Right forelimb (tissue), 1 donor: Measurements from ENCODE around the gene SDHA.
"Not testable (repeated sequence)": the region's sequence is repeated elsewhere in the genome, so short reads cannot be mapped to it uniquely, and the experiment has no call there.

Source experiments
- DNase-seq: peaks from one replicate; pipeline ENCODE4 v3.0.0-alpha.2; 2018

Gene SDHA

DNA sequence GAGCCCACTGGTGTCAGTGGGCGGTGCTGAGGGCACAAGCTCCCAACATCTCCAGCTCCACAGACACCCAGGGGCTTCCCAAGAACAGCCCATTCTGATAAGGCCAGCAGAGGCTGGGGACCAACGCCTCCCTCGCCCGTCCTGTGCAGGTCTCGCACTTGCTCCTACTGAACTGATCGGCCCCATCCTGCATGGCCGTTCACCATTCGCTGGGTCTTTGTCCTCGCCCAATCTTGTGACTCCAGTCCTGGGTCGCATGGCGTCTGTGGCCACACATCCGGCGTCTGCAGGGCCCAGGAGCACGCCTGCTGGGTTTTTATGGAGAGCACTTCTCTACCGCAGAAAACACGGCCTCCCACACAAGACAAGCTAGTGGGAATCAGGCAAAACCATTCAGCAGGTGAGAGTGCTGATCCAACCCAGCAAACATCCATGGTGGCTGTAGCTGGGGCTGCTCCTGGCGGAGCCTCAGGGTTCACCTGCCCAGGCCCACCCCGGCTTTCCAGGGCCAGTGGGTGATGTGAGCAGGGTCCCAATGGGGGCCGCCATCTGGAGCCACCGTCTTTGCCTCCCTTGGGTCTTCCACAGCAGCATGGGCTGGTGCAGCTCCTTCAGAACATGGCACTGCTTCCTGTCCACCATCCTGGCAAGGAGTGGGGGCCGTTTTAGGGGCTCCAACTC is 19.5 kb upstream of the SDHA start:
- DNase-seq: peak; percentile 32

DNA sequence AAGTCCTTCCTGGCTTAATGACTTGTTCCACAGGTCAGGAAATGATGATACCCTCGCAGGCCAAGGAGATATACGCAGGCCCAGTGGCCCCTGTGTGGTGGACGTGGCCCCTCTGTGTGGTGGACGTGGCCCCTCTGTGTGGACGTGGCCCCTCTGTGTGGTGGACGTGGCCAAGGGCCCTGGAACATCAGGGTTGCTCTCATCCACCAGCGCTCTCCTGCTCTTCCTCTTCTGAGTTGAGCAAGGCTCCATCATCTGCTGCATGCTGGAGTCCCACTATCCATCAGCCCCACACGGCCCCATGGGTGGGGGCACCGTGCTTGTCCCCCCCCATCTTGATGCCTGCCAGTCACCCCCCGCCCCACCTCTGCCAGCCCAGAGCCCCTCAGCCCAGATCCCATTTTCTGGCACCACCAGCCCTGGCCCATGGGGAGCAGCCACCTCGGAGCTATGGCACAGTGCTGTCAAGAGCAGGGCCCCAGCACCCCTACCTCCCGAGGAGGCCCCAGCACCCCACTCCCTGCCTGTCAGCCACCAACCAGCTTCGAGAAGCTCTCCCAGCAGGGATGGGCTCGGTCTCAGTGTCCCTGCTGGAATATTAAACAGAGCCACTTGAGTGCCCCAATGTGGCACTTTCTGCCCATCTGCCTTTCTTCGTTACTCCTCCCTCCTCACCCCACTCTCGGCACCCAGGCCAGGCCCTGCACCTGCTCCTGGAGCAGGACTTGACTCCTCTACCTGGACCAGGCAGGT is 18.7 kb upstream of the SDHA start:
- peak; percentile 22 for DNase-seq

DNA sequence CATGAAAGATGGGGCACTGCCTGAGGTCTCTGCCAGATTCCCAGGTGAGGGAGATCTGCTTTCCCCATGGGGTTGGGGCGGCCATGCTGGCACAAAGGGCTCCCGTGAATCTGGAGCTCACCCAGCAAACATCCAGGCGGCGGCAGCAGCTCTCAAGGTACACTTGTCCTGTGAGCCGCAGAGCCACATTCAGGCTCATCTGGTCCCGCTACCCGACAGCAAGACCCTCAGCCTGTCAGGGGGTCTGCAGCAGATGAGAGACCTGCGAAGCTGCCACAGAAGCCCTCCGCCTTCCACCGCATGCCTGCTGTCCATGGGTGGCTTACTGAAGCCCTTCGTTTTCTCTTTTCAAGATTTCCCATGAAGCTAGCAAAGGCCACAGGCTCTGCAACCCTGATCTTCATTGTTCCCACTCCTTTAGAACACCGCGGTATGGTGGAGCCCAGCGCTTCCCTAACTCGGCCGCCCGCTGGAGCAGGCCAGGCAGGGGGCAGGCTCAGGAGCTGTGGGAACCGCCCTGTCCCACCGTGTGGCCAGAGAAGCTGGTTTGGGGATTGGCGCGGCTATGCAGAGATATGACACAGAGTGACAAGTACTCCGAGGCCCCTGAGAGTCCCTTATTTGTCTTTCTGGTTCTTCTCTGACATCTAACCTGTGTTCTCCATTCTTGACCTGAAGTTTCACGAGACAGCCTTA is 18.0 kb upstream of the SDHA start:
- DNase-seq: peak; percentile 34

DNA sequence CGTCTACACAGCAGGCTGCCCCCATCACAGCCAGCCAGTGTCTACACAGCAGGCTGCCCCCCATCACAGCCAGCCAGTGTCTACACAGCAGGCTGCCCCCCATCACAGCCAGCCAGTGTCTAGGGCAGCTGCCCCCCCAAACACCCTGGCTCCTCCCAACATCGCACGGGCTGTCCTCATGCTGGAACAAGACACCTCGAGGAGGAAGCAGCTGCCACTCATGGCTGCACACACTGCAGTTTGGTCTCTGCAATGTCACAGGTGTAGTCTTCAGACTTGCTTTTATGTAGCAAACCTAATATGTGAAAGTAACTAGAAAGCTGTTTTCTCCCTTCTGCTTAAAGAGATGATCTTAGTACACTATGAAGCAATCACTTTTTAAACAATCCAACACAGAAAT is 17.1 kb upstream of the SDHA start:
- no peak for DNase-seq

DNA sequence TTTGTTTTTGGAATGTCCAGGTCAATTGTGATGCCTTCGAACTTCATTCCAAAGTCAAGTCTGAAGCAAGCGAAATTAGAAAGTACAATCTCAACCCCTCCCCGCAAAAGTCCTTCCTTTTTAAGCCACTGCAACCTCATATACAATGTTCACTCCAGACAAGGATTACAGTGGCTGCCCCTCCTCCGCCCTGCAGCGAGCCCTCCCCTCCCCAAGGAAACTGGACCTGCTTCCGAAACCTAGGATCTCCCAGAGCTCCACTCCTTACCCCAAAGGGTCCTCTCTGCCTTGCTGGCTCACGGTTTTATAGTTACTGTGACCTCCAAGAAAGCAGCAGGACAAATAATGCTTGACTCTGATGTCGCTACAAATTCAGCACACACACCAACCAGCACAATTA is 16.4 kb upstream of the SDHA start:
- DNase-seq: no peak

DNA sequence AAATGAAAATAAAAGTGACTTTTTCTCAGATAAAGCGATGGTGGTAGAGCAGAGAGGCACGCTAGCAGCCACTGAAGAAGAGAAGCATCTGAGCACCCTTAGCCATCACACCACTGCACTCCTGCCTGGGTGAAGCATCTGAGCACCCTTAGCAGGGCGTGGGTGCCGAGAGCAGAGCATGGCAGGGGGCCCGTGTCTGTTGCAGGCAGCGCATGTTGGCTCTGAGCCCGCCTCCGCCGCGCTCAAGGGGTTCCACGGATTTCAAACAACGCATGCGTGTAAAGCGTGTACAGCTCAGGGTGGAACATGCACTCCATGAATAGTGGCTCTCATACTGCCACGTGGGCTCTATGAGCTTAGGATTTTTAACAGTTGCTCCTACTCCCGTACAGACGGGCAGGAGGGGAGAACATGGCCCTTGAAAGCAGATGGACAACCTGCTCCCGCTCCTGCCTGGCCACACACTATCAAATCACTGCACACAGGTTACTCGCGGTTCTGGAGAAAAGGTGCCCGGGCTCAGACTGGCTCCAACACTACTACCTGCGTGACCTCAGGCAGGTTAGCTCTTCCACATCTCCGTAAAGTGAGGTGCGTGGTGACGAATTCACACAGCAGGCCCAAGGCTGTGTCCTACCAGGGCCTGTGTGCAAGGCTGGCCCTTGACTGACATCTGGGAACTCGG is 14.7 kb upstream of the SDHA start:
- no peak for DNase-seq

DNA sequence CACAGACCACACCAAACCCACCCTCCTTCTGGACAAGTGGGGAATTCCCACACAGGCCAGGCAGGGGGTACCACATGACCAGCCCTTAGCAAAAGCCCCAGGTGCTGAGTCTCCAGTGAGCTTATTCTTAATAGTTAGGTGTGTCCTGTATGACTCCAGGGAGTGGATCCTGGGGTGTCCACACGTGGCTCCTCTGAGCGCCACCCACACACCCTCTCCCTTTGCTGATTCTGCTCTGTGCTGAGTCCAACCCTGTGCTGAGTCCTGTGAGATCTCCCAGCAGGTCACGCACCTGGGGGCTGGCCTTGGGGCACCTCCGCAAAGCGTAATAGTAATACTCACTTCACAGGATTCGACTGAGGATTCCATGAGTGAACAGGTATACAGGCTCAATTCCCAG is 14.1 kb upstream of the SDHA start:
- no peak for DNase-seq

DNA sequence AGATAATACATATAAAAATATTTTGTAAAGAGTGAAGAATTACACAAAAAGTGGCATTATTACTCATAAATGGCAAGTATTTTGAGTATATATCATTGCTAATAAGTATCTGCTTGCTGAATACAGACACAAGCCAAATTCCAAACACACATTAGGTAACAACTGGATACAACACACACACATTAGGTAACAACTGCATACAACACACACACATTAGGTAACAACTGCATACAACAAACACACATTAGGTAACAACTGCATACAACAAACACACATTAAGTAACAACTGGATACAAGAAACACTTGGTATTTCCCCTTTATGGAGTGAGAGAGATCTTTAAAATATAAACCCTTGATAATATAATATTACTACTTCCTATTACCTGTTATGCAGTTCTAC is 13.7 kb upstream of the SDHA start:
- DNase-seq: no peak

DNA sequence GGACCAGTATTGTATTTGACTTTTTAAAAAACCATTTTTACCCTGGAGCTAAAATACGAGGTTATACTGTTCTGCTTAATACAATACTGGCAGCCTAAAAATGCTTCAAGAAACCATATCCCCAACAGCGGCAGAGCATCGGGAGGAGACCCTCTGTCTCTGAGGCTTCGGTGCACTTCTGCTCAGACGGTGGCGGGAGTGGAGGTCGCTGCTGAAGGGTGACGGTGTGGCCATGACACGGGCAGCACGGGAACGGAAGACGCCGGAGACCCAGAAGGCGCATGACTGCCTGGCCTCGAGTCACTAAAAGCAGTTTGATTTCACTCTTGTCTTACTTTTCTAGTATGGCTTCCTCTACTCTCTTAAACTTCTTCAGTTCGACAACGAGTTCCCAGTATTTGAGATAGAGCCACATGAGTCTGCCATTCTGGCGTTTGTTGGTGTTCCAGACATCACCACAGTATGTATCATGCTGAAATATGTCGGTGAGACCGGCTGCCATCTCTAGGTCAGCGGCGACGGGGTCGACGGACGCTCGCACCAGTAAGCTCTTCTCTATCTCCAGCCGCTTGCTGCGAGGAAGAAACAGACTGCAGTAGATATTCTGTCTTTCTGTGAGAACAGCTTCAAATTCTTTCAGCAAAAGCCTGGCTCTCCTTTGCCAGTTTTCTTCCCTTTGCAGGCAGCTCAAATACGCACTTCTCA is 13.0 kb upstream of the SDHA start:
- no peak for DNase-seq

DNA sequence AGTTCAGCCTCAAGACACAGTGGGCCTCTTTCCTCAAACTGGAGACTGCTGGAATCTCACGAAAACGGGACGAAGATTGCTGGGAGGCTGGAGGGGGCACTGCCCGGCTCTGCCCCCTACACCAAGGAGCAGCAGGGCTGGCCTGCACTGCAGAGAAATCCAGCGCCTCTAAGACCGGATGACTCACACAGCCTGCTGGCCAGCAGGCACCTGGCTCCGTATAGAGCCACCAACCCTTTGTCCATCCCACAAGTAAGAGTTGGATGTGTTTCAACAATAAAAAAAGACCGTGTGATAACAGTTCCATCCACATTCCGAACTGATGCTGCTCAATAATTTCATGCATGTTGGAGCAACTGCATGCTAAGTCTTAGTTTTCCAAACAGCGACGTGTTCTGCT is 11.7 kb upstream of the SDHA start:
- no peak for DNase-seq

DNA sequence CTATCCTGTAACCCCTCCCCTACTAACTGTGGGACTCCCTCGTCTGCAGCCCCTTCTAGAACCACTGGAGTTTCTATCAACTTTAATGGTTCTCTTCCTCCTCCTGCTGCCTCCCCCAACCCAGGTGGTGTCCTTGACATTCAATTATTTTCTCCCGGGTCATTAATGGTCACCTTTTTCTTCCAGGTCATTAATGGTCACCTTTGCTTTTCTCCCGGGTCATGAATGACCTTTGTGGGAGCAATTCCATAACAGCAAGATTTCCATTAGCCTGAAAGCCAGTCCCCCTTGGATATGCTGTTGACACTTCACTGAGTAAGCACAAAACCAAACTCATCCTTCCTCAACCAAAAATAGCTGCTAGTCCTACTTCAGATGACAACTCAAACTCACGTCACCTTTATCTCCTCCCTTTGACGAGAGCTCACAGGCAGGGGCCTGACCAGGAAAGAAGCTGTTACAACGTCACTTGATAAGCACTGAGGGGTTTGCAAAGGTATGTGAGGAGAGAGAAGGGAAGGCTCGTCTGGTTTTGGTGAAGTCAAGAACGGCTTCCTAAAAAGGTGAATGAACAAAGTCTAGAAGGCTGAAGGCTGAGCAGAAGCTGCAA is 11.1 kb upstream of the SDHA start:
- DNase-seq: no peak

DNA sequence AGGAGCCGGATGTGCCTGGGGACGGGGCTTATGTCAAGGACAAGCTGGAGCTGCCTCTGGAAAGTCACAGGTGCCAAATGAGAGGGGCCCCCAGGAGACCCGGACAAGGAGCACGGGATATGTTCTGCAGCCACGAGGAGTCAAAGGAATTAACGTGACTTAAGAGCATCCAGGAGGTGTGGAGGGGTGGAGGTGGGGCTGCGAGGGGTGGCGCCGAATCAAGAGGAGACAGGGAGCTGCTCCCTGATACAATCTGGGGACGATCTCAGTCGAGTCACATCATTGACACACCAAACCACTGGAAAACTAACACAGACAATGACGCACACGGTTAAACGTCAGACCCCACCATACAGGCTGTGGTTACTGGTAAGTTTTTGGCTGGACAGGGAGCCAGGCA is 10.5 kb upstream of the SDHA start:
- no peak for DNase-seq

DNA sequence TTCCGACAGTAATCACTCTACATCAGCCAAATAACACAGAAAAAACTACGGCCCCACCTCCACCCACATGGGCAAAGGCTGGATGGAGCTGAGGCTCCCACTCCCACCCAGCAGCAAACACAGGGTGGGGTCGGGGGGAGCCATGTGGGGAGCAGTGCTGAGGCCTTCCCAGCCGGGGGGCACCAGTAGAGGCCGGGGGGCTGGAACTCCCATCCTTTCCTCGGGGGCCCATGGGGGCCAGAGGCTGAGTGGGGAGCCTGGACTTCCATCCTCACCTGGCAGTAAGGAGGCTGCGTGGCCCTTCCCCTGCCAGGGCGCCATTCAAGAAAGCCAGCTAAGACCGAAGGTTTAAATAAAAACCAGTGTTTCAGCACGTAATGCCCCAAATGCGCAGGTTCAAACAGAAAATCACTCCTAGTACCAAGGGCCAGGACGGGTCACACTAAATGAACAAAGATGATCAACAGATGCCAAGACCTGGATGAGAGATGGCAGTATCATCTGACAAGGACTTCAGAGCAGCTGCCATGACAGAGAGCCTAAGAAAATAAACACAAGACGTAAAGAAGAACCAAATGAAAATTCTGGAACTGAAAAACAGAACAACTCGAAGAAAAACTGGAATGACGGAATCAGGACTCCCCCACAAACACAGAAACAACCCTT is 9.5 kb upstream of the SDHA start:
- no peak for DNase-seq

DNA sequence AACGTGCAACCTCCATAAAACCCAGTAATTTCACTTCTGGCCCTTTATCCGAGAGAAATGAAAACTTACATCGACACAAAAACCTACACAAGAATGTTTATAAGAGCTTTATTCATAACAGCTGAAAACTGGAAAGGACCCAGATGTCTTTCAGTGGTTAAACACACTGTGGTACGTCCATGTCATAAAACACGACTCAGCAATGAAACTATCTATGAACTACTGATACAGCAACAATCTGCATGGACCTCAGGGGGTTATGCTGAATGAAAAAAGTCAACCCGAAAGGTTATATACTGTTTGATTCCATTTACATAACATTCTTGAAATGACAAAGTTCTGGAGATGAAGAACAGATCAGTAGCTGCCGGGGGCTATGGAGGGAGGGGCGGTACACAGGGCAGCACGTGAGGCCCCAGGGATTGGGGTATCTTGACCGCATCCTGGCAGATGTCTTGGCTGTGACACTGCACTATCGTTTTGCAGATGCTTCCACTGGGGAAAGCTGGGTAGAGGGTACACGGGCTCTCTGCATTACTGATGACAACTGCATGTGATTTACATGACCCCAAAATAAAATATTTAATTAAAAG is 4.2 kb upstream of the SDHA start:
- no peak for DNase-seq

DNA sequence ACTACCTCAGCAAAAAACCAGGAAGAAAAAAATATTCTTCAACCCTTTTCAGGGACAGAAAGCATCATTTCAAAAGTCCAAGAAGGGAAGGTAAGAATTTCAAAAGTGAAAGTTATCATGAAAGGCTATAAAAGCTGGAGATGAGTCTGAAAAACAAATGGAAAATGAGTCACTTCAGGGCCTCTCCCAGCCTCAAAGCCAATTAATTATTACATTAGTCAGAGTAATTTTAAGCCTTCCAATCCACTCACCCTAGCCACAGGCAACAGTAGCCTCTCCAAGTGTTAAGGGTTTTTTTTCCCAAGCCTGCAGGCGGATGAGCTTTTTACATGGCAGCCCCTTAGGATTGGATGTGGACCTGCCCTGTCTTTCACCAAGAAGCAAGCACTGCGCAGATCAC is 2.9 kb upstream of the SDHA start:
- not testable (repeated sequence) for DNase-seq

DNA sequence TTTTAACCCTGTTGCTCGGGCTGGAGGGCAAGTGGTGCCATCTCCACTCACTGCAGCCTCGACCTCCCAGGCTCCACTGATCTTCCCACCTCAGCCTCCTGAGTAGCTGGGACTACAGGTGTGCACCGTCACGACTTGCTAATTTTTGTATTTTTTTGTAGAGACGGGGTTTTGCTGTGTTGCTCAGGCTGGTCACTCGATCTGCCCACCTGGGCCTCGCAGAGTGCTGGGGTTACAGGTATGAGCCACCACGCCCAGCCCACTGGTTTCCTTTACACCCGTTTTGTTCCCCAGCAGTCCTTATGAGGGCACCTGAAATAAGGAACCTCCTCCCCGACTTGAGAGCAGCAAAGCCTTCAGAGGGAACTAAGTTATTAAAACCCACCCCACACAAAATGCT is 2.0 kb upstream of the SDHA start:
- DNase-seq: not testable (repeated sequence)

DNA sequence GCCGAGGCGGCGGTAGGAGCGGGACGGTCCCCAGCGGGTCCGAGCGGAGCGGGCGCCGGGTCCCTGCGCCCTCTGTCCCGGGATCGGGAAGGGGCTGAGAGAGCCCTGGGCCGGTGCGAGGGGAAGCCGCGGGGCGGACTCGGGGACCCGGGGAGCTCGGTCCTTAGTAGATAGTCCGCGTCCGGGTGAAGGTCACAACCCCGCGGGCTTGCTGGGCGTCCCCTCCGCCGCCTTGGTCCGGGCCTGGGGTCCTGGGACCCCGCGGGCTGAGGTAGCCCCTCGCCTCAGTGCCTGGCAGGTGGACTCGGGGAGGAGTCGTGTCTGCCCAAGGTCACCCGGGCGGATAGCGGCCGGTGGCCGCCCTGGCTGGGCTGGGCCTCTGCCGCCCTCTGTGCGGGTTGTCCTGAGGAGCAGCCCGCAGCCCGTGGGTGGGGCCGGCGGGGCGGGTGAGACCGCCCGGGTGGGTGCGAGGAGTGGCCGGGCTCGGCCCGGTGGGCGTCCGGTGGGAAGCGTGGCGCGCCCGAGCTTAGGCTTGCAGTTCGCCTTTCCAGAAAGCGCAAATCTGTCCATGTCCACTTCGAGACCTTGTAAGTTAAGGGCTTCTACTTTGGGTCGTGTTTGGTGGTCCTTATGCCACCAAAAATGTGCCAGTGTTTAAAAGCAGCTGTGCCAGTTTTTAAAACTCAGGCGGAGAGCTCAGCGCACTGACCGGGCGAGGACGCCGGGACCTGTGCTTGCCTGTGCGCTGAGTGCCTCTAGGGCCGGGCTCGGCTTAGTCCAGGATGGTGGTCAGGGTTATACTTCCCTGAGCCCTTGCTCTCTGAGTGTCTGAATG is 554 bp downstream of the SDHA start:
- peak; percentile 56 for DNase-seq

DNA sequence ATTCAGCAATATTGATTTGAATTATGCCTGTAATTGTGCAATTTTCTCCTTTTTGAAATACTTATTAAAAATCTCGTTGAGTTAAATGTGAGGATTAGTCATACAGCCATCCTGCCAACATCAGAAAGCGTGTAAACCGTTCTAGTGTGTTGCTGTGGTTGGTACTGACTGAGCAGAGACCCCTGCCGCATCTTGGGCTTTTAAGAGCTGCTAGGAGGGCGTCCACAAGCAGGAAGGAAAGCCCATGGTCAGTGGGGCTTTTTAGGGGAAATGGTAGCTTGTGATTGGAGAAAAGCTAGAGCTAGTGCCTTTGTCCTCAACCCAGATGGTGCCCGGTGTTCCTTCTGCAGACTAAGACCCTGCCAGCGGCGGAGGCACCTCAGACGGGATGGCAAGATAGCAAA is 1.3 kb downstream of the SDHA start:
- no peak for DNase-seq

DNA sequence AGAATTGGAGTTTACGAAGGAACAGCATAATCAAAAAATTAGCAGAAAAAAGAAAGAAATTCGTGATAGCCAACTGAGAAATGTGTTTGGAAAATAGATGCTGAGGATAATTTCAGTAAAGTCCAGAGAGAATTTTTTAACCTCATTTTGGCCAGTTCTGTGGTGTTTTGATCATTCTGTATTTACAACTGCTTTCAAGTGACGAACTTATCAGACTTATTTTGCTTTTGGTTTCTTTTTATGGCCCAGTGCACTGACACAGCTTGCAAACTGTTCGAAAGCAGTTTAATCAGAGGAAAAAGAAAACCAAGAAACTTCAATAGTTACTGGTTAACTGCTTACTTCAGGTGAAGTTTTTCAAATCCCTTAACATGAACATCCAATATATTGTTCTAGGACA is 1.9 kb downstream of the SDHA start:
- no peak for DNase-seq

DNA sequence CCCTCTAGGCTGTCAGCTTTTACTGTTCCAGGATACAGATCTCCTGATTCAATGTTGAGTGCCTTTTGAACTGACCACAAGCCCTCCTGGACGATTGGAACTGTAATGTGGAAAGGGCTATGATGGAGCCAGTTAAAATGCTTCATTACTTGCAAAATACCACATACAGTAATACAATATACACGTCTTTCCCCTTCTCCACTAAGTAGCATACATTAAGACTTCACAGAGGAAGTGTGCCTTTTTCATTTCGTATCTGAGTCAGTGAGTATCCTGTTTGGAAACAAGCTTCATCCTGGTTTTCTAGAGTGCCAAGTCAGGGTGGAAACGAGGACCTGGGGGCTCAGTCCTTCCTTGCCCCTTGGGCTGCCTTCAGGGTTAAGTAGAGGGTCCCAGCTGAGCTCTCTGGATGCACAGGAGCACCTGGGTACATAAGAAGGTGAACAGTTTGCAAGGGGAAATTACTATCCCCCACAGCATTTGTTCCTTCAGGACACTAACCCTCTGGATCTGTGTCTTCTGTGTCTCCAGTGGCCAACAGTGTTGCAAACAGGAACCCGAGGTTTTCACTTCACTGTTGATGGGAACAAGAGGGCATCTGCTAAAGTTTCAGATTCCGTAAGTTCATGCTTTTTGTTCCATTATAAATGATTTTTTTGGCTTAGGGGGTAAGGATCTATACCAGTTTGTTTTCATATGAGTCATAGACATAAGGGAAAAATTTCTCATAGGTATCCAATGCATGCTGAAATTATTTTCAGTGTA is 5.0 kb downstream of the SDHA start:
- DNase-seq: not testable (repeated sequence)
